Measurements from ENCODE around the gene PDE11A. TPM values are rescaled to one million over a fixed set of nuclear protein-coding genes. Genes with fewer than 3 reads are reported as not detected.

The PDE11A gene
- total and polyA plus RNA-seq, 2 of the 13 experiments (the other 11 are each of a cell fraction or from before 2014, with no cell fraction given): 1.2 to 1.7 TPM

GRCh38 chr2:177724398-177725287 is 347.9 kb downstream of the PDE11A start (continued):
- TF ChIP-seq KAT2B (IDR thresholded peaks at IDR 0.05; ENCODE audit: borderline replicate concordance, low read depth, low read length): no peak
- TF ChIP-seq ATAD3A (CRISPR knock-in tag; IDR thresholded peaks at IDR 0.05): no peak
- TF ChIP-seq SIX1 (CRISPR knock-in tag; IDR thresholded peaks at IDR 0.05; ENCODE audit: borderline replicate concordance): no peak
- TF ChIP-seq SKI (IDR thresholded peaks at IDR 0.05; ENCODE audit: partially characterized antibody): no peak
- TF ChIP-seq ELF3 (CRISPR knock-in tag; IDR thresholded peaks at IDR 0.05): 0 out of 2 replicates have a peak, but pooled peaks have one; percentile 25
- TF ChIP-seq XBP1 (CRISPR knock-in tag; IDR thresholded peaks at IDR 0.05): no peak
- no peak for TF ChIP-seq ZNF549 (CRISPR knock-in tag; IDR thresholded peaks at IDR 0.05)
- TF ChIP-seq ATRX (CRISPR knock-in tag; IDR thresholded peaks at IDR 0.05; ENCODE audit: borderline replicate concordance): no peak
- no peak for TF ChIP-seq CAMTA2 (CRISPR knock-in tag; IDR thresholded peaks at IDR 0.05; ENCODE audit: borderline replicate concordance)
- no peak for TF ChIP-seq ZBTB46 (CRISPR knock-in tag; IDR thresholded peaks at IDR 0.05; ENCODE audit: borderline replicate concordance)

- CTCF ChIA-PET (ENCODE audit: low intra/inter-chr PET ratio, low total read pairs): interaction anchor here (2.9 kb wide), 1 partner anchor 234 kb away, joined by 32 read pairs; no protein-coding TSS in a partner anchor
- no peaks in the 10 kb centered on the region for H3K27me3 ChIP-seq (ENCODE audit: control insufficient read depth in 1 of 2, insufficient read depth in 2 of 2, low read length in 2 of 2)
- TF ChIP-seq LCORL (IDR thresholded peaks at IDR 0.05) (no peak), LCORL (CRISPR knock-in tag; IDR thresholded peaks at IDR 0.05) (no peak), SALL2 (CRISPR knock-in tag; IDR thresholded peaks at IDR 0.05) (no peak), CTCF (CRISPR knock-in tag; IDR thresholded peaks at IDR 0.05) (no peak), ZNF263 (CRISPR knock-in tag; IDR thresholded peaks at IDR 0.05) (no peak), ZBTB7A (CRISPR knock-in tag; IDR thresholded peaks at IDR 0.05) (no peak), ZNF709 (CRISPR knock-in tag; IDR thresholded peaks at IDR 0.05) (no peak)
- H3K79me2 ChIP-seq (ENCODE audit: insufficient read depth, low read length): no peaks in the 10 kb centered on the region
- WGBS (ENCODE audit: low lambda C conversion rate): 82% methylated on average over 3 of the region's 3 CpGs
- DNase-seq (ENCODE audit: low spot score) (no peak), ATAC-seq (no peak), FAIRE-seq (no peak)
- peaks cover 11% of the 10 kb centered on the region for H3K4me1 ChIP-seq (ENCODE audit: insufficient read depth, low read length)
- H4K20me1 ChIP-seq (ENCODE audit: insufficient read depth, low read length): no peaks in the 10 kb centered on the region
- in situ Hi-C loops (cut with HindIII; ENCODE audit: extremely low pct_ligation_motif_present, low pct_unique_long_range_greater_than_20kb): loop anchor here (5.0 to 10.0 kb wide), 3 partner anchors 101 to 558 kb away; no protein-coding TSS in a partner anchor
- no TSS peak for BruUV-seq (replicated peaks)
- H3K9ac ChIP-seq (ENCODE audit: insufficient read depth, low read depth, low read length): no peak overlapping the region
- H2AFZ ChIP-seq (ENCODE audit: low read length): no peak overlapping the region
- no peaks in the 10 kb centered on the region for H3K36me3 ChIP-seq (replicated peaks in 1 of 2; ENCODE audit: control insufficient read depth in 1 of 2, insufficient read depth in 2 of 2, low read length in 2 of 2)
- H3K27ac ChIP-seq (ENCODE audit: extremely low read length, insufficient read depth, low read length): no peak overlapping the region
- intact Hi-C loops (cut with micrococcal nuclease; ENCODE audit: unreplicated experiment): loop anchor here (5.0 kb wide), 1 partner anchor 561 kb away; no protein-coding TSS in a partner anchor
- POLR2A ChIA-PET: no interaction called here
- no peak overlapping the region for H3K4me2 ChIP-seq (ENCODE audit: low read depth, low read length)
- H3K4me3 ChIP-seq (replicated peaks in 1 of 3; ENCODE audit: insufficient read depth in 1 of 3, low read depth in 2 of 3, low read length in 3 of 3): no peak overlapping the region
- no peaks in the 10 kb centered on the region for H3K9me3 ChIP-seq (ENCODE audit: low read length)
These were observed 349.3 kb downstream of the PDE11A start for GRCh38 chr2:177723235-177723634.
